PC-9 (cell line): ENCODE results near the gene KIAA0513. TPM values are rescaled to one million over a fixed set of nuclear protein-coding genes. Genes with fewer than 3 reads are reported as not detected.
"Not testable (repeated sequence)": the region's sequence is repeated elsewhere in the genome, so short reads cannot be mapped to it uniquely, and the experiment has no call there.

Source experiments
- BruUV-seq: library from RNA; stranded (reverse); fragments of 400-500 nt; replicated peaks from 2 replicates; lab custom pipeline; 2021; lab: Mats Ljungman, UMichigan
- CTCF ChIA-PET: fragments of 300-600 bp; sonication (Branson Sonifier 250); formaldehyde crosslinking; loops from one replicate; lab custom pipeline; 2022; ENCODE audit warnings: antibody characterized with exemption; lab: Charles Lee
- POLR2A ChIA-PET: fragments of 300-600 bp; sonication (Branson Sonifier 250); formaldehyde crosslinking; loops from one replicate; lab custom pipeline; 2022; ENCODE audit warnings: antibody characterized with exemption; ENCODE audit not compliant: unreplicated experiment; lab: Charles Lee
- DNase-seq, 2 experiments: peaks; one replicate each; pipeline versions ENCODE4 v3.0.0 to v3.0.0-alpha.2; 2015 to 2022; ENCODE audit warnings: mixed read lengths in 1 of 2
- H2AFZ ChIP-seq: fragments of 200-600 bp; sonication (generic); 2 replicates; pipeline ENCODE4 v1.8.1; 2017; ENCODE audit warnings: antibody characterized with exemption
- H3F3A ChIP-seq: fragments of 200-600 bp; sonication (generic); 2 replicates; pipeline ENCODE4 v1.8.1; 2017; ENCODE audit warnings: antibody characterized with exemption, mild to moderate bottlenecking, low read depth; ENCODE audit not compliant: insufficient read depth
- H3K27ac ChIP-seq: fragments of 200-600 bp; sonication (generic); 2 replicates; pipeline ENCODE4 v1.6.1; 2016; ENCODE audit warnings: mixed run types
- H3K27me3 ChIP-seq: fragments of 200-600 bp; sonication (generic); 2 replicates; pipeline ENCODE4 v1.6.1; 2016; ENCODE audit warnings: low read depth, mixed run types; ENCODE audit not compliant: insufficient read depth
- H3K36me3 ChIP-seq: fragments of 200-600 bp; sonication (generic); 2 replicates; pipeline ENCODE4 v1.6.1; 2016; ENCODE audit warnings: low read depth, mixed run types
- H3K4me1 ChIP-seq: fragments of 200-600 bp; sonication (generic); replicated peaks from 2 replicates; pipeline ENCODE4 v1.6.1; 2016; ENCODE audit warnings: mixed run types; ENCODE audit not compliant: insufficient read depth
- H3K4me2 ChIP-seq: fragments of 200-600 bp; sonication (generic); 2 replicates; pipeline ENCODE4 v1.6.1; 2017; ENCODE audit warnings: mixed run types
- H3K4me3 ChIP-seq: fragments of 200-600 bp; sonication (generic); 2 replicates; pipeline ENCODE4 v1.6.1; 2016; ENCODE audit warnings: mixed run types
- H3K79me2 ChIP-seq: fragments of 200-600 bp; sonication (generic); 2 replicates; pipeline ENCODE4 v1.6.1; 2017; ENCODE audit warnings: low read depth, mixed run types
- H3K9me2 ChIP-seq: fragments of 200-600 bp; sonication (generic); 2 replicates; pipeline ENCODE4 v1.8.1; 2017; ENCODE audit warnings: mild to moderate bottlenecking; ENCODE audit not compliant: insufficient read depth
- H3K9me3 ChIP-seq: fragments of 200-600 bp; sonication (generic); 2 replicates; pipeline ENCODE4 v1.8.1; 2016; ENCODE audit warnings: low read depth; ENCODE audit not compliant: insufficient read depth
- H4K20me1 ChIP-seq: fragments of 200-600 bp; sonication (generic); 2 replicates; pipeline ENCODE4 v1.8.1; 2017; ENCODE audit not compliant: insufficient read depth
- CTCF ChIP-seq: fragments of 200-600 bp; sonication (generic); conservative IDR thresholded peaks from 2 replicates; pipeline ENCODE4 v1.6.1; 2017; ENCODE audit warnings: mixed run types, antibody characterized with exemption, mild to moderate bottlenecking, moderate library complexity
- EZH2 ChIP-seq: fragments of 200-600 bp; sonication (generic); IDR thresholded peaks from 2 replicates; pipeline ENCODE4 v1.8.0; 2017; ENCODE audit warnings: antibody characterized with exemption, low read depth
- intact Hi-C: fragments of 100-400 bp; cut with micrococcal nuclease; formaldehyde crosslinking; loops from one replicate; pipeline ENCODE4 v1.10.0; 2022; ENCODE audit not compliant: unreplicated experiment
- total RNA-seq: library from RNA; stranded (reverse); gene quantifications from 2 replicates; pipeline ENCODE4 v1.2.3, GENCODE V29; 2021

Gene KIAA0513
- total RNA-seq, 1 experiment from 2014 or later = 4.3 TPM

- TF ChIP-seq EZH2 (no peak), CTCF (no peak)
- peaks cover 38% of the 10 kb centered on the region for H3F3A ChIP-seq
- no peaks in the 10 kb centered on the region for H3K9me3 ChIP-seq
- BruUV-seq = no TSS peak
- H3K36me3 ChIP-seq = no peaks in the 10 kb centered on the region
- POLR2A ChIA-PET = no interaction called here
- no peaks in the 10 kb centered on the region for H3K79me2 ChIP-seq
- no peak for DNase-seq
- no peaks in the 10 kb centered on the region for H3K27me3 ChIP-seq
- H3K4me3 ChIP-seq = no peak overlapping the region
- H3K4me1 ChIP-seq = peaks cover 49% of the 10 kb centered on the region
- H3K9me2 ChIP-seq = no peaks in the 10 kb centered on the region
- intact Hi-C loops = no loop called here
- CTCF ChIA-PET = no interaction called here
- no peak overlapping the region for H3K4me2 ChIP-seq
- no peak overlapping the region for H3K27ac ChIP-seq
- H4K20me1 ChIP-seq = peaks cover 5% of the 10 kb centered on the region; the same call in 1 of the 2 replicates
- H2AFZ ChIP-seq = no peak overlapping the region
Observed at GRCh38 chr16:85031451-85031850, 3.9 kb downstream of the KIAA0513 start.

- POLR2A ChIA-PET, BruUV-seq, H3K9me3 ChIP-seq, intact Hi-C loops, CTCF ChIA-PET, DNase-seq, H3K27me3 ChIP-seq, H4K20me1 ChIP-seq, H2AFZ ChIP-seq, H3K79me2 ChIP-seq, H3K9me2 ChIP-seq, H3K4me2 ChIP-seq, H3K36me3 ChIP-seq, H3K27ac ChIP-seq, H3K4me3 ChIP-seq: not testable (repeated sequence)
- Histone ChIP-seq H3K4me1 (peaks cover 51% of the 10 kb centered on the region), H3F3A (peaks cover 40% of the 10 kb centered on the region)
Observed at GRCh38 chr16:85032187-85032586, 4.6 kb downstream of the KIAA0513 start.

GRCh38 chr16:85033171-85033570 lies 5.6 kb downstream of the KIAA0513 start:
- no TSS peak for BruUV-seq
- H3K36me3 ChIP-seq = no peaks in the 10 kb centered on the region
- ChIA-PET CTCF (no interaction called here), POLR2A (no interaction called here)
- no peaks in the 10 kb centered on the region for H3K79me2 ChIP-seq
- H3K27me3 ChIP-seq = no peaks in the 10 kb centered on the region
- H4K20me1 ChIP-seq = peaks cover 5% of the 10 kb centered on the region; the same call in 1 of the 2 replicates
- no peak for TF ChIP-seq EZH2
- TF ChIP-seq CTCF = no peak
- H3K4me2 ChIP-seq = no peak overlapping the region
- peaks cover 55% of the 10 kb centered on the region for H3K4me1 ChIP-seq
- H3K27ac ChIP-seq = no peak overlapping the region
- H2AFZ ChIP-seq = no peak overlapping the region
- no peaks in the 10 kb centered on the region for H3K9me2 ChIP-seq
- DNase-seq = no peak
- intact Hi-C loops = no loop called here
- peaks cover 48% of the 10 kb centered on the region for H3F3A ChIP-seq
- H3K9me3 ChIP-seq = no peaks in the 10 kb centered on the region
- no peak overlapping the region for H3K4me3 ChIP-seq
